Dermis lymphatic vessel endothelial cell (primary cell): ENCODE measurements around the gene ZDHHC11B. TPM values are rescaled to one million over a fixed set of nuclear protein-coding genes. Genes with fewer than 3 reads are reported as not detected.

Experiments
- total RNA-seq: library from RNA; depleted of rRNA; stranded (reverse); fragments of >200 nt; gene quantifications from 2 replicates; pipeline ENCODE4 v1.2.1, GENCODE V29; 2014

ZDHHC11B gene
- under 0.01 TPM in 1 of 2 replicates, not detected in the other for total RNA-seq

DNA sequence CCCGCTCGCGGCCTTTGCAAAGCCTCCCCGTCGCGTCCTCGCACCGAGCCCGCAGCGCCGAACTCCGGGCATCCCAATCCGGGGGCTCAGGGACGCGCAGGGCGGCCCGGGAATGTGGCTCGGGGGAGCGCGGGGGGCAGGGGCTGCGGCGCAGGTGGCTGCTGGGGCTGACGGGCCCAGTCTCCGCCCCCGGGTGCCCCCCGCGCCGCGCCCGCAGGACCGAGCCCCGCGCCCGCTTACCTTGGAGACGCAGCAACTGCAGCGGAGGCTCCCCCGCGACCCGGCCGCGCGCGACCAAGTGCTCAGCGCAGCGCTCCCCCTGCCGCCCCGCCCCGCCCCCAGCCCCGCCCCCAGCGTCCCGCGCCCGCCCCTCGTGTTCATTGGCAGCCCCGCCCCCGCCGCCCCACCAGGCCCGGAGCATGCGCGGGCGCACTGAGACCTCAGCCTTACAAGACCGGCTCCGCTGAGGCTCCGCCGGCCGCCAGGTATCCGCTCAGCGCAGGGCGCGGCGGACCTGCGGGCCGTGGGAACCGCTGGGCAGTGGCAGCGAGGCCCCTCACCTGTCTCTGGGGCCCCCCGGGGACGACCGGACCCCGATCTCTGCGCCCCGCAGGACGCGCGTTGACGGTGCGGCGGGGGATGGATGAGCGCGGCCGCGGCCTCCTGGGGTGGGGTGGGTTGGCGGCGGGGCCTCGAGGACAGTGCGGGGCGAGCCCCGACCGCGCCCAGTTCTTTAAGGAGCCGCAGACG is at the start of gene ZDHHC11B:
ZDHHC11B (minus strand) TSS at position 302 of the 750 bp plus-strand sequence. CDS start 17,810 bp downstream, outside the sequence.

DNA sequence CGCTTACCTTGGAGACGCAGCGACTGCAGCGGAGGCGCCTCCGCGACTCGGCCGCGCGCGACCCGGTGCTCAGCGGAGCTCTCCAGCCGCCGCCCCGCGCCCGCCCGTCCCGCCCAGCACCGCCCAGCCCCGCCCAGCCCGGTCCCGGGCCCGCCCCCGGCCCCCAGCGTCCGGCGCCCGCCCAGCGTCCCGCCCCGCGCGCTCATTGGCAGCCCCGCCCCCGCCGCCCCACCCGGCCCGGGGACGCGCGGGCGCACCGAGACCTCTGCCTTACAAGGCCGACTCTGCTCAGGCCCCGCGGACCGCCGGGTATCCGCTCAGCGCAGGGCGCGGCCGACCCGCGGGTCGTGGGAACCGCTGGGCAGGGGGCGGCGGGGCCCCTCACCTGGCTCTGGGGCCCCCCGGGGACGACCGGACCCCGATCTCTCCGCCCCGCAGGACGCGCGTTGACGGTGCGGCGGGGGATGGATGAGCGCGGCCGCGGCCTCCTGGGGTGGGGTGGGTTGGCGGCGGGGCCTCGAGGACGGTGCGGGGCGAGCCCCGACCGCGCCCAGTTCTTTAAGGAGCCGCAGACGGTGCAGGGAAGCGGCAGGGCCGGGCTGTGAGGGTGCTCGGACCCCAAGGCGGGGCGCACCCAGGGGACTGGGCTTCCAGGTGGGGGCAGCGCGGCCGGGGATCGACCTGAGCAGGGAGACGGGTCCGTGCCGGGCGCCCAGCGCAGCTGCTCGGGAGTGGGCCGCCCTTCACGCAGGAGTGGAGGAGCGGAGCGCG is 91.1 kb downstream of the ZDHHC11B start, which contains the start of gene TPPP:
TPPP (minus strand) TSS at position 82 of the 771 bp plus-strand sequence. CDS start 15,292 bp downstream, outside the sequence.

Other genes with a start within 250 kb of the ZDHHC11B start
- gene CEP72, start 172.4 kb downstream of the ZDHHC11B start, total RNA-seq: 0.87 and 1.9 TPM in 2 replicates
- gene TPPP, start 91.4 kb downstream of the ZDHHC11B start, total RNA-seq: 0.09 and 0.11 TPM in 2 replicates
- 0.11 and 0.26 TPM in 2 replicates for gene ZDHHC11, start 66.3 kb upstream of the ZDHHC11B start, total RNA-seq
- 32.5 and 32.7 TPM in 2 replicates for gene BRD9, start 108.1 kb upstream of the ZDHHC11B start, total RNA-seq
- gene TRIP13, start 108.2 kb upstream of the ZDHHC11B start, total RNA-seq: 4.3 and 6.1 TPM in 2 replicates
- under 0.01 and 0.11 TPM in 2 replicates for gene NKD2, start 224.1 kb upstream of the ZDHHC11B start, total RNA-seq